Stimulated activated CD4-positive, alpha-beta T cell treated with anti-CD3 and anti-CD28 coated beads, TNF-alpha, amount 100 ng/mL, for 1 hour (primary cell): ENCODE measurements around the gene ITGA8.
"Not testable (repeated sequence)": the region's sequence is repeated elsewhere in the genome, so short reads cannot be mapped to it uniquely, and the experiment has no call there.

Source experiments
- DNase-seq, 3 donors: peaks; one replicate each; pipeline ENCODE4 v3.0.0-alpha.2; 2020; ENCODE audit warnings: low read depth in 3 of 3, low spot score in 1 of 3

The ITGA8 gene

GRCh38 chr10:15510963-15511362 is 208.8 kb downstream of the ITGA8 start:
- DNase-seq: no peak

- no peak for DNase-seq
Measured at GRCh38 chr10:15505329-15505728, 214.4 kb downstream of the ITGA8 start.

- no peak for DNase-seq
Measured at GRCh38 chr10:15504101-15504840, 215.5 kb downstream of the ITGA8 start.

- DNase-seq: no peak
Measured at GRCh38 chr10:15494850-15495506, 224.7 kb downstream of the ITGA8 start.

- DNase-seq: no peak
Measured at GRCh38 chr10:15491856-15492642, 227.7 kb downstream of the ITGA8 start.

GRCh38 chr10:15489431-15489830 is 230.3 kb downstream of the ITGA8 start:
- DNase-seq: no peak

GRCh38 chr10:15487376-15487775 is 232.3 kb downstream of the ITGA8 start:
- DNase-seq: no peak

GRCh38 chr10:15486404-15486803 is 233.3 kb downstream of the ITGA8 start:
- DNase-seq: no peak

- DNase-seq: no peak
Measured at GRCh38 chr10:15485684-15486316, 233.9 kb downstream of the ITGA8 start.

- no peak for DNase-seq
Measured at GRCh38 chr10:15485027-15485426, 234.7 kb downstream of the ITGA8 start.

- DNase-seq: no peak
Measured at GRCh38 chr10:15484128-15484527, 235.6 kb downstream of the ITGA8 start.

GRCh38 chr10:15483215-15484075 is 236.3 kb downstream of the ITGA8 start:
- no peak for DNase-seq

- DNase-seq: no peak
Measured at GRCh38 chr10:15482156-15482555, 237.6 kb downstream of the ITGA8 start.

GRCh38 chr10:15478950-15479349 is 240.8 kb downstream of the ITGA8 start:
- no peak for DNase-seq

- DNase-seq: no peak
Measured at GRCh38 chr10:15478429-15478828, 241.3 kb downstream of the ITGA8 start.

GRCh38 chr10:15476337-15476736 is 243.4 kb downstream of the ITGA8 start:
- no peak for DNase-seq

GRCh38 chr10:15475439-15475838 is 244.3 kb downstream of the ITGA8 start:
- DNase-seq: not testable (repeated sequence)

GRCh38 chr10:15474671-15475070 is 245.1 kb downstream of the ITGA8 start:
- no peak for DNase-seq

- no peak for DNase-seq
Measured at GRCh38 chr10:15473396-15473767, 246.3 kb downstream of the ITGA8 start.
